GM12892 (cell line): ENCODE results near the gene HS1BP3.

ENCODE experiments used
- POLR2A ChIP-seq: IDR thresholded peaks from 2 replicates; pipeline ENCODE4 v1.6.1; 2011; ENCODE audit warnings: low read depth, low read length, control low read depth
- POLR2AphosphoS5 ChIP-seq: IDR thresholded peaks from 2 replicates; pipeline ENCODE4 v1.6.1; 2011; ENCODE audit warnings: low read depth, low read length, control low read depth
- TAF1 ChIP-seq: IDR thresholded peaks from 2 replicates; pipeline ENCODE4 v1.6.1; 2011; ENCODE audit warnings: low read depth, mild to moderate bottlenecking, control low read depth, low read length, borderline replicate concordance

- TF ChIP-seq POLR2A (no peak), TAF1 (no peak), POLR2AphosphoS5 (no peak)
Measured at GRCh38 chr2:20608666-20609348, 42.1 kb downstream of the HS1BP3 start.
